ENCODE measurements around the gene C2orf69.

The C2orf69 gene

DNA sequence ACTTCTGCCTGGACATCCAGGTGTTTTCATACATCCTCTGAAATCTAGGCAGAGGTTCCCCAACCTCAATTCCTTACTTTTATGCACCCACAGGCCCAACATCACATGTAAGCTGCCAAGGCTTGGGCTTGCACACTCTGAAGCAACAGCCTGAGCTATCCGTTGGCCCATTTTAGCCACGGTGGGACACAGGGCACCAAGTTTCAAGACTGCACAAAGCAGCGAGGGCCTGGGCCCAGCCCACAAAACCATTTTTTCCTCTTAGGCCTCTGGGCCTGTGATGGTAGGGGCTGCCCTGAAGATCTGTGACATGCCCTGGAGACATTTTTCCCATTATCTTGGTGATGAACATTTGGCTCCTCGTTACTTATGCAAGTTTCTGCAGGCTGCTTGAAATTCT, 5.9 kb downstream of the C2orf69 start:
- DNase-seq, result no peak

DNA sequence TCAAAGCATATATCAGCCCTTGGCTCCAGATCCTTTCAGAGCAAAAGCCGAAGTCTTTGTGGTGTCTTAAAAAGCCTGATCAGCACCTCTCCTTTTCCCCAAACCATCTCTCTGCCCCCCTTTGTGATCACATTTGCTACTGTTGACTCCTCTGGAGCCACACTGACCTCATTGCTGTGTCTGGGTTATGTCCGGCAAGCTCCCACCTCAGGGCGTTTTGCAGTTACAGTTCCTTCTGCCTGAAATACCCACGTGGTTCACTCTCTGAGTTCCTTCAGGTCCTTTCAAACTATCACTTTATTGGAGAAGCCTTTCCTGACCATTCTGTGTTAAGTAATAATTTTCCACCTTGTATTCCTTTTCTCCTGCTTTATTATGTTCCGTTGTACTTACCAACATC, 11.8 kb downstream of the C2orf69 start:
- DNase-seq, result no peak

DNA sequence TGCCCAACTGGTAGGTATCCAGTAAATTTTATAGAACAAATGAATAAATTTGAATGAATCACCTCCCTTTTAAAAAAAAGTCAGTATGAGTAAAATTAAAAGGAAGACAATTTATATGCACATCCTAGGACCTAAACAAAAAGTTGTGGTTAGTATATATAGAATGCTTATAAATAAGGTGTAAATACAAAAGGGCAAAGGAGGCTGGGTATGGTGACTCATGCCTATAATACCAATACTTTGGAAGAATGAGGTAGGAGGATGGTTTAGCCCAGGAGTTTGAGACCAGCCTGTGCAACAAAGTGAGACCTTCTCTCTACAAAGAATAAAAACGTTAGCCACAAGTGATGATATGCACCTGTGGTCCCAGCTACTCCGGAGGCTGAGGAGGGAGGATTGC, 12.8 kb downstream of the C2orf69 start:
- DNase-seq, result no peak

DNA sequence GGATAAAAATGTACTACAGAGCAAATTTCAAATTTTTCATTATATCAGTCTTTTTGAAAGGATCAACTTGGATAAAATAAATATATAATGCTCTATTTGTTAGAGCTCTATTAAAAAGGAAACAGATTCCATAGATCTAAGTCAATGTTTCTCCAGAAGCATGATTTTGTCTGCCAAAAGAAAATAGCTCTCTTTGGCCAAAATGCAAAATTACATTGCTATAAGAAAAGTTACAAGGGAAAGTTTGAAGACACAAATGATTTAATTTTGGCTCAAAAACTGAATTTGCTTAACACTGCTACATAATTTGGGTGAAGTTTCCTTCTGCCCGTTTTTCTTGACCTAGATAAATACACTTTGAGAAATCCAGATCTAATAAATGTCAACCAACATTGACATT, 15.7 kb downstream of the C2orf69 start:
- no peak for DNase-seq

DNA sequence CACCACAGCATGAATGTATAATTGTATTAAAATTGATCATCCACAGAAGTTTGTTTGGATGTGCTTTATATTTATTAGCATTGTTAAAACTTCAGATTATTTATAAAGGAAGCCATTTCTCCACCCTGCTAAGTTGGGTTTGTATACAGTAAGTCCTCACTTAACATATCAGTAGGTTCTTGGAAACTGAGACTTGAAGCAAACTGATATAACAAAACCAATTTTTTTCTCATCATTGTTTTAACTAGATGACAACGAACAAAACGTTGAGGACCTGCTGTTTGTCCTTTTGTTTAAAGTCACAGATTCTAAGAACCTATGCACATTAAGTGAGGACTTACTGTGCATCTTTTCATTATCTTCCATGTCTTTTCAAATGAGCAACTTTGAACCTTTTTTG, 17.1 kb downstream of the C2orf69 start:
- no peak for DNase-seq

DNA sequence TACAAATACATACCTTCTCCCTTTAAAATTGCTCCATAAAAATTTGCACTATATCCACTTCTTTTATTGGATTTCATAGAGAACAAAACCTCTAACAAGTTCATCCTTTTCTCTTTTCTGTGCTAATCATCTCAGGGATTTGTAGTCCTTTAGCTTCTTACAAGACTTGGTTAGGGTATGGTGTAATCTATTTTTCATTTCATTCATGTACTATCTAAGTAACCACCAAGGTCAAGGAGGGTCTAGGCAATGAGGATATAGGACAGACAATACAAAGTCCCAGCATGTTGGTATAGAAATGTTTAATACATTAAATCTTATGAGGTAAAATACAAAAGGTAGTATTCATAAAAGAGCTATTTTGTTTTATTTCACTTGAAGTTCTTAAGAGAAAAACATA, 17.5 kb downstream of the C2orf69 start:
- DNase-seq, result no peak

DNA sequence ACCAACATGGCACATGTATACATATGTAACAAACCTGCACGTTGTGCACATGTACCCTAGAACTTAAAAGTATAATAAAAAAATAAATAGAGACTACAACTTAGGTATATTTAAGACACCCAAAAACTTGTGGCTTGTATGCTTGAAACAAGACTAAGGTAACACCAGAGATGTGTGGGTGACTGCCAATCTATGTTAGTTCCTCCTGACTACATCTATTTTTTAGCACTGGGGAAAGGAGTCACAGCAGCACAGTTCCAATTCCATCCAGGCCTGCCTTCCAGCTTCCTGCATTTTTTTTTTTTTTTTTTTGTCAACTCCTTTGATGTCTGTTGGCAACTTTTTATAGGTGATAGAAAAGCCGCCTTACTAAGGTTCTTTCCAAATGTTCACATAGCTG, 18.2 kb downstream of the C2orf69 start:
- DNase-seq, result no peak

DNA sequence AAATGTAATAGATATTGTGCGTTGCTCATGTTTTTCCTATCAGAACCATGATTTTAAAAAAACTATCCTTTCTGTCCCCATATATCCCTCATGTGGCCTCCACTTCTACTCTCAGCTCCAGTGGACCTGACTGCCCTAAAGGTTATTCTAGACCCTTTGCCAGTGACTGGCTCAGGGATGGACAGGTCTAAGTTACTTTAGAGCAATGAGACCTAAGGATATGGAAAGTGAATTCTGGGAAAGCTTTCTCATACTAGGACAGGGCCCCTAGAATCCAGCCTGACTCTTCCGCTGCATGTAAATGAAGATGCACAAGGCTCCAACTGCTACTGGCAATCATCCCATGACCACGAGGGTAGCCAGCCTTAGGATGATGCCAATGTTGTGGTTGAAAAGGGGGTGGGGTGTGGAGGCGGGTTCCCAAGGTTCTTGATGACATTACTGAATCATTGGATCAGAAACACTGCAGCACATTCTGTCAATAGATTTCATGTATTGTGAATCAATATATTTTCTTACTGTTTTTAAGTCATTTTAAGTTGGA, 21.3 kb downstream of the C2orf69 start:
- DNase-seq, result no peak

DNA sequence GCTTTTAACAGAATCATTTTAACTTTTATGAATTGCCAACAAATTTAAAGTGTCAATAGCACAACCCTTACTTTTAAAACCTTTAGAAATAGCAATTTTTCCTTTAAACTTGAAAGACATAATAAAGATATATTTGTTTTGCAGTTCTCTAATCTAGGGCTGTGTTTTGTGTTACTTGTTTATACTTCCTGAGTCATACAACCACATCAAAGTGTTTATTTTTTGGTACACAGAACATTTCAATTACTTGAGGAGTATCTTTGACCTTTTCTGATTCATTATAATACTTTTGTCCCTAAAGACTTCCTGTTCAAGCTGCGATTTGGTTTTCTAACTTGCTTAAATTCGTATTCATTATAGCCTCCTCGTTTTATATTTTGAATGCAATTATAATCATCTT, 22.4 kb downstream of the C2orf69 start:
- no peak for DNase-seq

DNA sequence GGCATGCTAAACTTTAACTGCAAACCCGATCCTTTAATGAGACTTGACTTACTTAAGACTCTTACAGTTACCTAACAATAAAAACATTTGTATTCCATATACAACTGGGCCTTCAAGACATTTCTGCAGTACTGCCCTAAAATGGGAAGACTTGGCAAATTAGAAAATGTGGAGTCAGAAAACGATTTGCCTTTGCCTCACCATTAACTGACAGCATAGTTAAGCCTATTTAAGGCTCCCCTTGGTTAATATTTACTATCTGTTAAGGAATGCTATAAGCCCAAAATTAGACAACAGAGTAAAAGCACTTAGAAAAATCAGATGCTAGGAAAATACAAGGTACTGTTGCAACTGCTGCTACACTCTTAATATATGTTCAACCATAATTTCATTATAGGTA, 25.5 kb downstream of the C2orf69 start:
- no peak for DNase-seq

DNA sequence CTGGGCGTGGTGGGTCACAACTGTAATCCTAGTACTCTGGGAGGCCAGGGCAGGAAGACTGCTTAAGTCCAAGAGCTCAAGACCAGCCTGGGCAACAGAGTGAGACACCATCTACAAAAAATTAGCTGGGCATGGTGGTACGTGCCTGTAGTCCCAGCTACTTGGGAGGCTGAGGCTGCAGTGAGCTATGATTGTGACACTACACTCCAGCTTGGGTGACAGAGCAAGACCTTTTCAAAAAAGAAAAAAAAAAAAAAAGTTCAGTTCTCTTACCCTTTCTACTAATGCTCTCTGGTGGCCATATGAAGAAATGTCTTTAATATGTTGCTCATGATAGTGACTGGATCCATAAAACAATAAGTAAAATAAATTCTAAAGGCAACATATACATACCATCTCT, 29.3 kb downstream of the C2orf69 start:
- DNase-seq, result no peak

DNA sequence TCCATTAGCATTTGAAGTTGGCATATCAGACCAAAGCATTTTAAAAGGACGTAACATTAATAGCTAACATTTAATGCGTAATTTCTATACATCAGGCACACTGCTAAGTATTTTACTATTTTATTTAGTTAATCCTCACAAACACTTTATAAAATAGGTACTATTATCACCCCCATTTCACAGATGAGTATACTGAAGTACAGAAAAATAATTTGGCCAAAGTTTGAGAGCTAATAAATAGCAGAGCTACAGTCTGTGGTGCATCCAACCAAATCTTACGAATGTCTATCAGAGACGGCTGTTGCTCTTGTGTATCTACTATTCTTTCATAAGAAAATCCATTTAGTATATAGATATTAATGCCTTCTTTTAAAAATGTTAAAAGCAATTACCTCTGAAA, 32.3 kb downstream of the C2orf69 start:
- no peak for DNase-seq

DNA sequence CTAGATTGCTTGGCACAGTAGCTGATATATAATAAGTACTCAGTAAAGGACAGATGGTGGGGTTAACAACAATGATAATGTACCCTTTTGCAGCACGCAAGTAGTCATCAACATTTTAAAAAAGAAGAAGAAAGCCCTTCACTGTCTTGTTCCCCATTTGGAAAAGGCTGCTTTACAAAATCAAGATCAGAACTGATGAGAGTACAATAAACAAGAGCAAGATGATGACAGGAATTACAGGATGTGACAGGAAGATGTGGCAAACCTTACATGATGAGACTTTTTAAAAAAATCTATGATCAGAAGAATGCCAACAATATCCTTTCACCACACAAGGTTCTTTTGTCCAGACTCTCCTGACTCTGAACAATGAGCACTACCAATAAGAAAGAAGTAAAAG, 35.1 kb downstream of the C2orf69 start:
- no peak for DNase-seq

DNA sequence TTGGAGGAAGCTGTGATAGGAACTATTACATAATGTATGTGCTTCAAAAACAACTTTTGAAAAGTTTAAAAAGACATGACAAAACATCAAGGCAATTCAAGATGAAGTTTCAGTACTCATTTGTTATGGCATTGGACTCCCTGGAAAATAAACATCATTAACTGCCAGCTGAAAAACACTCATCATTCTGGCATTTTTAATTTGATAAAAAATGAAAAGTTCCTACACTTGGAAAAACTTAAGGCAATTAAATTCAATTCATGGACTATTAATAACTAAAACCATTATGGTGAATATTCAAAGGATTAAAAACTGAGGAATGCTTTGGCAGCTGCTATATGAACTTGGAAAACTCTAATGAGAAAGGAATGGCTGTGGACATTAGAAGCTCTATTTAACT, 35.7 kb downstream of the C2orf69 start:
- DNase-seq, result no peak

DNA sequence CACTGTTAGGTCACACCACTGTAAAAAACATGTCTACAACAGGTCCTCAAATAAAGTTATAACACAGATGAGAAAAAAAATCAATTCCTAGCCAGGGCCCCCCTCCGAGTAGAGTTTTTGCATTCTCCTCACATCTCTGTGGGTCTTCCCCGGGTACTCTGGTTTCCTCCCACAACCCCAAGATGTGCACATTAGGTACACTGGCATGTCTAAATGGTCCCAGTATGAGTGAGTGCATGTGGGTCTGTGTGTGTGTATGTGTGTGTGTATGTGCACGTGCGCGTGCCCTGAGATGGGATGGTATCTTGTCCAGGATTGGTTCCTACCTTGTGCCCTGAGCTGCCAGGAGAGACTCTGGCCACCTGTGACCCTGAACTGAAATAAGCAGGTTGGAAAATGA, 39.3 kb downstream of the C2orf69 start:
- DNase-seq, result no peak

DNA sequence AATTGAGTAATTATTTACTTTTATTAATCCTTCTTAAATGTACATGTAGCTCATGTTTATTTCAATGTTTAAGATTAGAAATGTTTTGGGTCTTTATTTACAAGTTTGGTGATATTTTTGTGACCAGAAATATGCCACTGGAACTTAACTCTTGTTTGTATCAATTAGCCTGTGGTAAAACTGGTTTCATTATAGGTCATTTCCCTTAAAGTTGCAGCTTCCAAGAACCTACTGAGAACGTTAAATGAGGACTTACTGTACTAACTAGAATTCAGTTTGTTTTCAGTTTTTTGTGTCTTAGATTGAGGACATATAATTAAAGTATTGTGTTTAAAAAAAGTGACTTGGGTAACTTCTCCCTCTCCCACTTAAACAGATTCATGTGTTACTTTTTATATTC, 39.9 kb downstream of the C2orf69 start:
- no peak for DNase-seq

DNA sequence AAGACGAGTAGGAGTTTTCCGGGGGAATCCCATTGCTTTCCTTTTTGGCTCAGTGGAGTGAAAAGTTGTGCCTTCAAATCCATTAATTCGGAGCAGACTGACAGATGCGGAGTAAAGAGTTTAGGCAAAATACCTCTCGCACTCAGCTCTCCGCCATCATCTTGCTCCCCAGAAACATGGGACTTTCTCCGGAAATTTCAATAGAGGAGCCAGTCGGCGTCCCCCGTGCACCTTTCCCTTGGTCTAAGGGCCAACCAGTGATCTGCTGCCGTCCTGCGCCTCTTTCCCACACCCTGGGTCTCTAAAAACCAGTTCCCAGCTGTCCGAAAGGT, 43.9 kb downstream of the C2orf69 start:
- DNase-seq, result no peak

DNA sequence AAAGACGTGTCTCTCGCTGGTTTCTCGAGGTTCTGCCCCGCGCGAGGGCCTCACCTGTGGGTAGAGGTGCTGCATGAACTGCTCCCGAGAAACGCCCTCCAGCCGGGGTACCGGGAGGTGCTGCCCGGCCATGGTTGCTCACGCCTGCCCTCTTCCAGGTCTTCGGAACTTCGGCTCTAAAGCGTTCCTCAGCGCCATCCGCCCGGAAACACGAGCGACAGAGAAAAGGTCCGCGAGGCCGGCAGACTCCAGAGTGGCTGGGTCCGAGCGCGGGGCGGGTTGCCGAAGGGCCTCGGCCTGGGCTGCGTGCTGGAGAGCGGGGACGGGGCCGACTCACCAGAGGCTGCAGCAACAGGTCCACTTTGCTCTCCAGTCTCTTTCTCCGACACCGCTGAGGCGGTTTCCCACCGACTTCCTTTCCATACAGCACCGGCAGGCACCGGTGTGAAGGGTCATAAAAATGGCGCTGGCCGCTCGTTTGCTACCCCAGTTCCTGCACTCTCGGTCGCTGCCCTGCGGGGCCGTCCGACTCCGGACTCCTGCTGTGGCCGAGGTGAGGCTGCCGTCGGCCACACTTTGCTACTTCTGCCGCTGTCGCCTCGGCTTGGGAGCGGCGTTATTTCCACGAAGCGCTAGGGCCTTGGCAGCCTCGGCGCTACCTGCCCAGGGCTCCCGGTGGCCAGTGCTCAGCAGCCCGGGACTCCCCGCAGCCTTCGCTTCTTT, 44.4 kb downstream of the C2orf69 start, which contains the start of the genes MAIP1 and TYW5:
TSS of gene MAIP1 (plus strand) at position 244 of the 723 bp plus-strand sequence. CDS start at position 461, 217 bp downstream.
TSS of gene TYW5 (minus strand) at position 153 of the 723 bp plus-strand sequence. CDS start at position 132, 21 bp downstream.
- peak; percentile 77 for DNase-seq

DNA sequence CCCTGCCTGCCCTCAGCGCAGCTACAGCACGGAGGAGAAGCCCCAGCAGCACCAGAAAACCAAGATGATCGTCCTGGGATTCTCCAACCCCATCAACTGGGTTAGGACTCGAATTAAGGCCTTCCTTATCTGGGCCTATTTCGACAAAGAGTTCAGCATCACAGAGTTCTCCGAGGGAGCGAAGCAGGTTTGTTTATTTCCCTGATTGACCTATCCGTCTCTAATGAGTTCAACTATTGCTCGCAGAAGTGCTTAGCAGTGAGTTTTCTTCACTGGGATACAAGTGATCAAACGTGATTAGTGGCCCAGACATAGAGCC, 44.9 kb downstream of the C2orf69 start:
- DNase-seq, result no peak

DNA sequence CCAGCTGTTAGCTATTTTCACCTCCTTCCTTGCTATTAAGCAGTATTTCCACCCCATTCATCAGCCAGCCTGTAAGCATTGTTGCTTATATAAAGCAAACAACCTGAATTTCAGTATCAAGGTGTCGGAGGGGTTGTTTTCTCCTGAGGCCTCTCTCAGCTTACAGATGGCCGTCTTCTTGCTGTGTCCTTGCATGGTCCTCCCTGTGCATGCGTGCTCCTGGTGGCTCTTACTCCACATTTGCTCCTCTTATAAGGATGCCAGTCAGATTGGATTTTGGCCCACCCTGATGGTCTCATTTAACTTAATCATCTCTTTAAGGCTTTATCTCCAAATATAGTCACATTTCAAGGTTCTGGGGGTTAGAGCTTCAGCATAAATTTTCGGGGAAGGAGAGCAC, 46.9 kb downstream of the C2orf69 start:
- DNase-seq, result no peak

DNA sequence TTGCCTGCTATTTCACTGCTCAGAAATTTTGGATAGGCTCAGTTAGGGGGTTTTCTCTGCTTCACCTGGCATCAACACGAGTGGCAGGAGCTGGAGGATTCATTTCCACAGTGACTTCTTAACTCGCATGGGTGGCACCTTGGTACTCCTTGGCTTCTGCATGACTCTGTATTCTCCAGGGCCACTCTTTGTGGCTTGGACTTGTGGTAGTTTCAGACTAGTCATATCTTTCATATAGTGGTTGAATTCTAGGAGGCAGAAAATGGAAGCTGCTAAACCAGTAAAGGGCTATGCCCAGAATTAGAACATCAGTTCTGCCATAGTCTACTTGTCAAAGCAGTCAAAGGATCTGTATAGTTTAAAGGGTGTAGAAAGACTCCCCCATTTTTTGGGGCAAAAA, 51.1 kb downstream of the C2orf69 start:
- DNase-seq, result no peak

DNA sequence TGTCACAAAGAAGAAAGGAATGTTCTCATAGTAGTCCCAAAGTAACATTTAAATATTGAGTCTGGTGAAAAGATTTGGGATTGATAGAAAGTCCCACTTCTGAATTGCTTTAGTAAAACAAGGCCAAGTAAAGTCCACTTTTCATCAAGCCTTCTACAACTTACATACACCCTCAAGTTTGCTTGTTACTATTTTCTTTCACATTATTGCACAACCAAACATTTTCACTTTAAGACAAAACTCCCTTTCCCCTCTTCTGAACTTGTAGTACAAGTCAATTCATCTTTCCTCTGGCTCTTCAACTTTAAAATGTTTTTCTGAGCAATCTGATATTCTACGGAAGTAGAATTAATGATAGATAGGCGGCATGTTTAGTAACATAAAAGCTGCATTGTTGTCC, 55.3 kb downstream of the C2orf69 start:
- DNase-seq, result no peak

DNA sequence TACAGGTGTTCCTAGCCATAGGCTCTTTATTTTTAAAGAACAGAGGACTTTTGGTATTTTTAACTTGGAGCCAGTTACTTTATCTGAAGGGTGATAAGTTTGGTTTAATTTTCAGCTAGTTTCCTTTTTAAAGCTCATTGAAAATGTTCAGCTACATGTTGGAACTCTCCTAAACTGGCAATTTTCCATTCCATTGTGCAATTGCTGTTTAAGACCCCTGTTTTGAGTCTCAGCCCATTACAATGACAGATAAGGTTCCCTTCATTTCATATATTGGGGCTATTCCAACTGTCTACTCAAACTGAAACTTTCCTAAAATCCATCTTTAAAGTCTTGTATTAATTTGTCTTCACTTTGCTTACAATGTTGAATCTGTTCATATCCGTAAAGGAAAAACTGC, 55.9 kb downstream of the C2orf69 start:
- no peak for DNase-seq

DNA sequence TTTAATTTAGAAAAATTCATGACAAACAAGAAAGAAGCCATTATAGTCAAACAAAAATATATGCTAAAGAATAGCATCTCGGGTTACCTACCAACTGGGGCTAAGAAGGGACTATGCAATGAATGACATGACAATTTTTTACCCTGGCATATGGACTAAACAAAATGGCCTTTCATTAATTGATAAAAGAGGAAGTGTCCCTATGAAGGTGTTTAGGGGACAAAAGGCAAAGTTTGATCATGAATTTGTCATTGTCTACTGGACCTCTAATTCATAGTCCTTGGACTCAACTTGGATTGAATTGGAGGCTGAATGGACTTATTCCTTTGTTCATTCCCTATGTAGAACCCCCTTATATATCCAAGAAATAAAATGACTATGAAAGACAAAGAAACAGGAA, 57.0 kb downstream of the C2orf69 start:
- no peak for DNase-seq

DNA sequence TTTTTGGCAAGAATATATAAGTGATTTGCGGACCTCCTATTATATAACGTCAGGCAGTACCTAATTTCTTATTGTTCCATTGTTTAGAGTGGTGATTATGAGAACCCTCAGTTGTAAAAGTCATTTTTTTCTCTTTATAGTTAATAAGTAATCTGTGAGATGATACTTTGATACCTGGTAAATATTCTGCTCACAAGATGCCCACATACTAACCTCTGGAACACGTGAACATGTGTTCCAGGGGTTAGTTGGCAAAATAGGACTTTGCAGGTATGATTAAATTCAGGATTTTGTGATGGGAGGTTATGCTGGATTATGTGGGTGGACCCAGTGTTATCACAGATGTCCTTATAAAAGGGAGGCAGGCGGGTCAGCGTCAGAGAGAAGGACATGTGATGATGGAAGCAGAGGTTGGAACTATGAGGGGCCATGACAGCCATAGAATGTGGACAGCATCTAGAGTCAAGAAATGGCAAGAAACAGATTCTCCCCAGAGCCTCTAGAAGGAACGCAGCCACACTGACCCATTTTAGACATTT, 61.1 kb downstream of the C2orf69 start:
- no peak for DNase-seq

All from T1000 (cell line).